HepG2 (cell line): ENCODE results near the gene HSP90AB1. TPM values are rescaled to one million over a fixed set of nuclear protein-coding genes. Genes with fewer than 3 reads are reported as not detected.
A peak's percentile ranks its signal among the peaks of the same experiment; 100 is the strongest.

Experiments used
- AGO2 ChIP-seq: fragments of 200-400 bp; formaldehyde crosslinking; optimal IDR thresholded peaks from 2 replicates; pipeline ENCODE3; 2017; ENCODE audit warnings: mild to moderate bottlenecking, low read depth, low read length, moderate library complexity
- ATF6 ChIP-seq: sonication (generic); formaldehyde crosslinking; conservative IDR thresholded peaks from 2 replicates; pipeline ENCODE4 v1.4.0; 2020; ENCODE audit warnings: missing genetic modification reagents
- CBFB ChIP-seq: sonication (generic); formaldehyde crosslinking; IDR thresholded peaks from 2 replicates; pipeline ENCODE4 v1.4.0; 2020; ENCODE audit warnings: missing genetic modification reagents
- CTCF ChIP-seq: sonication (generic); formaldehyde crosslinking; IDR thresholded peaks from 2 replicates; pipeline ENCODE4 v1.5.0; 2020; ENCODE audit warnings: mild to moderate bottlenecking, missing genetic modification reagents, moderate library complexity
- EED ChIP-seq: sonication (generic); formaldehyde crosslinking; IDR thresholded peaks from 2 replicates; pipeline ENCODE4 v1.5.0; 2020; ENCODE audit warnings: mild to moderate bottlenecking, missing genetic modification reagents
- GATAD2A ChIP-seq: IDR thresholded peaks from 2 replicates; pipeline ENCODE4 v1.6.1; 2016
- HOXA7 ChIP-seq: sonication (generic); formaldehyde crosslinking; IDR thresholded peaks from 2 replicates; pipeline ENCODE4 v1.8.1; 2022; ENCODE audit warnings: mild to moderate bottlenecking, missing genetic modification reagents, moderate library complexity
- KLF9 ChIP-seq: IDR thresholded peaks from 2 replicates; pipeline ENCODE4 v1.6.1; 2016; ENCODE audit warnings: low read depth
- MAFK ChIP-seq, 2 experiments: IDR thresholded peaks in 1 of 2; conservative IDR thresholded peaks in 1 of 2; 2 replicates each; pipeline ENCODE4 v1.6.1; 2011; ENCODE audit warnings: improper control_type of control experiment in 2 of 2, low read length in 2 of 2
- MYNN ChIP-seq: sonication (generic); formaldehyde crosslinking; IDR thresholded peaks from 2 replicates; pipeline ENCODE4 v1.4.0; 2020; ENCODE audit warnings: mild to moderate bottlenecking, low read depth, missing genetic modification reagents
- PATZ1 ChIP-seq: sonication (generic); formaldehyde crosslinking; IDR thresholded peaks from 2 replicates; pipeline ENCODE4 v1.4.0; 2020; ENCODE audit warnings: missing genetic modification reagents
- PPARG ChIP-seq: conservative IDR thresholded peaks from 2 replicates; pipeline ENCODE4 v1.6.1; 2016; ENCODE audit warnings: missing biosample characterization, missing genetic modification reagents
- SATB2 ChIP-seq: sonication (generic); formaldehyde crosslinking; IDR thresholded peaks from 2 replicates; pipeline ENCODE4 v1.5.0; 2020; ENCODE audit warnings: missing genetic modification reagents
- STAG1 ChIP-seq: sonication (generic); formaldehyde crosslinking; IDR thresholded peaks from 2 replicates; pipeline ENCODE4 v1.4.0; 2020; ENCODE audit warnings: missing genetic modification reagents
- TOE1 ChIP-seq: sonication (generic); formaldehyde crosslinking; IDR thresholded peaks from 2 replicates; pipeline ENCODE4 v1.4.0; 2020; ENCODE audit warnings: mild to moderate bottlenecking, missing genetic modification reagents
- YEATS4 ChIP-seq: sonication (generic); formaldehyde crosslinking; IDR thresholded peaks from 2 replicates; pipeline ENCODE4 v1.4.0; 2020; ENCODE audit warnings: missing genetic modification reagents, borderline replicate concordance
- ZBTB42 ChIP-seq: sonication (generic); formaldehyde crosslinking; IDR thresholded peaks from 2 replicates; pipeline ENCODE4 v1.5.0; 2020; ENCODE audit warnings: mild to moderate bottlenecking, missing genetic modification reagents
- ZBTB7B ChIP-seq: sonication (generic); formaldehyde crosslinking; IDR thresholded peaks from 2 replicates; pipeline ENCODE4 v1.4.0; 2020; ENCODE audit warnings: missing genetic modification reagents
- ZKSCAN8 ChIP-seq: IDR thresholded peaks from 2 replicates; pipeline ENCODE4 v1.6.1; 2016; ENCODE audit warnings: borderline replicate concordance, missing genetic modification reagents, missing compliant biosample characterization
- ZNF468 ChIP-seq: sonication (generic); formaldehyde crosslinking; IDR thresholded peaks from 2 replicates; pipeline ENCODE4 v1.8.0; 2022; ENCODE audit warnings: mild to moderate bottlenecking, moderate library complexity, missing genetic modification reagents
- ZNF670 ChIP-seq: sonication (generic); formaldehyde crosslinking; IDR thresholded peaks from 2 replicates; pipeline ENCODE4 v1.8.0; 2022; ENCODE audit warnings: mild to moderate bottlenecking, missing genetic modification reagents, borderline replicate concordance
- ZSCAN20 ChIP-seq: sonication (generic); formaldehyde crosslinking; IDR thresholded peaks from 2 replicates; pipeline ENCODE4 v1.4.0; 2020; ENCODE audit warnings: missing genetic modification reagents, mild to moderate bottlenecking, borderline replicate concordance
- polyA plus RNA-seq, 8 experiments: library from polyadenylated mRNA; depleted of rRNA in 3 of 8; stranded (reverse) in 7 of 8; unstranded in 1 of 8; fragments of >200 nt; fragmentation: Illumina TruSeq in 4 of 8; extraction: Trizol in 4 of 8; gene quantifications; 2 replicates each; pipeline versions ENCODE4 v1.2.1 to v1.2.3, GENCODE V29; 2011 to 2016; ENCODE audit warnings: low read depth in 4 of 8, missing spikeins in 1 of 8, mixed read lengths in 1 of 8; ENCODE audit not compliant: insufficient read depth in 1 of 8
- total RNA-seq, 5 experiments: library from RNA; depleted of rRNA; stranded (reverse); fragments of >200 nt; fragmentation: Illumina TruSeq; extraction: Trizol; gene quantifications; 2 replicates each; pipeline ENCODE4 v1.2.3, GENCODE V29; 2016; ENCODE audit warnings: low read depth in 1 of 5
- TF ChIP-seq, protein P1 (sequence below): sonication (generic); formaldehyde crosslinking; IDR thresholded peaks from 2 replicates; pipeline ENCODE4 v1.8.1; 2022; ENCODE audit warnings: mild to moderate bottlenecking, missing genetic modification reagents

The HSP90AB1 gene
- total and polyA plus RNA-seq, 2 of the 13 experiments (the other 11 are each of a cell fraction or from before 2014, with no cell fraction given): 1,325 to 1,472 TPM

DNA sequence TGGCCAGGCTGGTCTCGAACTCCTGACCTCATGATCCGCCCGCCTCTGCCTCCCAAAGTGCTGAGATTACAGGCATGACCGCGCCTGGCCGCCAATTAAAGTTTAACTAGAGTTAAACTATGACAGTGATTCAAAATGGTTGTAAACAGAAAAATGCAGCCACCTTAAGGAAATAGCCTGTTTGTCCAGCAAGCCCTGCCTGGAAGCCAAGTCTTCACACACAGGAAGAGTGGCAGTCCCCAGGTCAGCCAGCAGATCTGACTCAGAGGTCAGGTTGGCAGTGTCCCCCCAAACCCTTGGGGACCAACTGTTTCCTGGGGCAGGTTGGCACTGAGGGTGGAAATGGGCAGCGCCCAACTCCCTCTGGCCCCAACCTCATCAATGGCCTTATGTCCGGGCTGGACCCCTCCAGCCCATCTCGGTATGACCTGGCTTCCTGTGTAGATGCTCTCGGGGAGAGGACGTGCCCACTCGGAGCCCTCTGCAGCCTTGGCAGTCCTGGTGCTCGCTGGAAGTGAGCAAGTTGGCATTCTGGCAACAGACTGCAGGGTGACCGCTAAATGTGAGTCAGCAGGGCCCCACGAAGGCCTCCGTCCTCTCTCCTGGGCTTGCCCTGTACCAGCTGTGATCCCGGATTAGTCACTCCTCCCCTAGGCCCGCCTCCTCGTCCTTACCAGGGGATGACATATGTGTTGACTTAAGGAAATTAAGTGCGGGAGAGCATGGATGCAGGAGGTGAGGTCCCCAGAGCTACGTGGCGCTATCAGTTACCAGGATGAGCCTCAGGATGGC, 9.7 kb upstream of the HSP90AB1 start (continued):
- TF ChIP-seq CTCF (CRISPR knock-in tag): no peak
- TF ChIP-seq ZBTB42 (CRISPR knock-in tag): no peak
- TF ChIP-seq MAFK (conservative IDR thresholded peaks at IDR 0.05 in 1 of 2, IDR thresholded peaks at IDR 0.05 in 1 of 2; ENCODE audit: low read length in 2 of 2): peak; percentile 31 to 36; a peak in 2 of 4 replicates
- TF ChIP-seq KLF9: no peak
- TF ChIP-seq ATF6 (CRISPR knock-in tag): 0 out of 2 replicates have a peak, but pooled peaks have one; percentile 18
- TF ChIP-seq, protein P1, sequence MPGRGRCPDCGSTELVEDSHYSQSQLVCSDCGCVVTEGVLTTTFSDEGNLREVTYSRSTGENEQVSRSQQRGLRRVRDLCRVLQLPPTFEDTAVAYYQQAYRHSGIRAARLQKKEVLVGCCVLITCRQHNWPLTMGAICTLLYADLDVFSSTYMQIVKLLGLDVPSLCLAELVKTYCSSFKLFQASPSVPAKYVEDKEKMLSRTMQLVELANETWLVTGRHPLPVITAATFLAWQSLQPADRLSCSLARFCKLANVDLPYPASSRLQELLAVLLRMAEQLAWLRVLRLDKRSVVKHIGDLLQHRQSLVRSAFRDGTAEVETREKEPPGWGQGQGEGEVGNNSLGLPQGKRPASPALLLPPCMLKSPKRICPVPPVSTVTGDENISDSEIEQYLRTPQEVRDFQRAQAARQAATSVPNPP: no peak
- no peak for TF ChIP-seq ZKSCAN8 (CRISPR knock-in tag)
- 0 out of 2 replicates have a peak, but pooled peaks have one; percentile 25 for TF ChIP-seq ZNF468
- no peak for TF ChIP-seq AGO2
- no peak for TF ChIP-seq TOE1 (CRISPR knock-in tag)
- peak; percentile 73; the same call in 1 of the 2 replicates for TF ChIP-seq ZNF670 (CRISPR knock-in tag)
- TF ChIP-seq GATAD2A (CRISPR knock-in tag): no peak; the same call in 1 of the 2 replicates
- 0 out of 2 replicates have a peak, but pooled peaks have one; percentile 14 for TF ChIP-seq ZBTB7B (CRISPR knock-in tag)
- peak; percentile 72; the same call in 1 of the 2 replicates for TF ChIP-seq YEATS4
- TF ChIP-seq PATZ1 (CRISPR knock-in tag): no peak
- TF ChIP-seq PPARG (CRISPR knock-in tag): peak; percentile 26; the same call in 1 of the 2 replicates
- no peak for TF ChIP-seq CBFB (CRISPR knock-in tag)
- TF ChIP-seq SATB2 (CRISPR knock-in tag): no peak
- TF ChIP-seq ZSCAN20 (CRISPR knock-in tag): no peak
- TF ChIP-seq EED (CRISPR knock-in tag): 0 out of 2 replicates have a peak, but pooled peaks have one; percentile 17
- no peak for TF ChIP-seq MYNN (CRISPR knock-in tag)
- 0 out of 2 replicates have a peak, but pooled peaks have one; percentile 2 for TF ChIP-seq STAG1
- TF ChIP-seq HOXA7: no peak
